Transverse colon (tissue), 3 donors: ENCODE results near the gene HDDC2.

Source experiments
- CTCF ChIP-seq, 5 experiments: fragments of 200-600 bp in 3 of 5; fragments of 450-650 bp in 2 of 5; sonication (generic) in 3 of 5; IDR thresholded peaks; 1 replicate in 2 of 5; 2 replicates in 3 of 5; pipeline ENCODE4 v1.5.1; 2016 to 2017; ENCODE audit warnings: antibody characterized with exemption in 5 of 5, inconsistent platforms in 3 of 5, mild to moderate bottlenecking in 2 of 5, moderate library complexity in 1 of 5
- POLR2A ChIP-seq: fragments of 450-650 bp; IDR thresholded peaks from one replicate; pipeline ENCODE4 v1.6.1; 2016; ENCODE audit warnings: antibody characterized with exemption, mild to moderate bottlenecking, moderate library complexity

- no peak for TF ChIP-seq CTCF (IDR thresholded peaks at IDR 0.05)
- TF ChIP-seq POLR2A = no peak
Observed at GRCh38 chr6:125307150-125307838, 5.5 kb upstream of the HDDC2 start.
